SK-N-SH (cell line): ENCODE data around the gene SYTL4.

Experiments used
- CHD2 ChIP-seq: fragments of 150-350 bp; IDR thresholded peaks from 2 replicates; pipeline ENCODE4 v1.6.1; 2018; ENCODE audit warnings: low read length; ENCODE audit not compliant: partially characterized antibody
- CTCF ChIP-seq: fragments of 200-600 bp; sonication (generic); IDR thresholded peaks from 2 replicates; pipeline ENCODE4 v1.6.1; 2017; ENCODE audit warnings: antibody characterized with exemption, mild to moderate bottlenecking, moderate library complexity
- EP300 ChIP-seq, 2 experiments: IDR thresholded peaks; 2 replicates each; pipeline versions ENCODE4 v1.4.0 to v1.6.1; 2012; ENCODE audit warnings: borderline replicate concordance in 1 of 2, low read depth in 1 of 2, low read length in 1 of 2
- EZH2phosphoT487 ChIP-seq: fragments of 200-600 bp; sonication (generic); IDR thresholded peaks from 2 replicates; pipeline ENCODE4 v1.6.1; 2017; ENCODE audit warnings: low read depth, mixed run types, mild to moderate bottlenecking, antibody characterized with exemption, moderate library complexity, borderline replicate concordance
- IRF3 ChIP-seq: fragments of 150-350 bp; IDR thresholded peaks from 2 replicates; pipeline ENCODE4 v1.6.1; 2016; ENCODE audit warnings: mild to moderate bottlenecking, low read depth, low read length
- MAX ChIP-seq: IDR thresholded peaks from 2 replicates; pipeline ENCODE4 v1.4.0; 2012; ENCODE audit warnings: low read depth
- NRF1 ChIP-seq: IDR thresholded peaks from 2 replicates; pipeline ENCODE4 v1.6.1; 2012; ENCODE audit warnings: low read depth, mild to moderate bottlenecking, low read length
- PBX3 ChIP-seq: IDR thresholded peaks from 2 replicates; pipeline ENCODE4; 2012
- POLR2AphosphoS5 ChIP-seq: IDR thresholded peaks from 2 replicates; pipeline ENCODE4 v1.6.1; 2012; ENCODE audit warnings: low read depth, low read length
- RAD21 ChIP-seq: IDR thresholded peaks from 2 replicates; pipeline ENCODE4 v1.6.1; 2012; ENCODE audit warnings: mild to moderate bottlenecking, low read length
- REST ChIP-seq: IDR thresholded peaks from 2 replicates; pipeline ENCODE4 v1.6.1; 2012; ENCODE audit warnings: mild to moderate bottlenecking, low read depth, low read length, moderate library complexity
- RFX5 ChIP-seq: IDR thresholded peaks from 2 replicates; pipeline ENCODE4 v1.6.1; 2012; ENCODE audit warnings: mild to moderate bottlenecking, improper control_type of control experiment, low read length
- YY1 ChIP-seq: IDR thresholded peaks from 2 replicates; pipeline ENCODE4 v1.4.0; 2012; ENCODE audit warnings: low read depth, mild to moderate bottlenecking
- ZBTB33 ChIP-seq: IDR thresholded peaks from 2 replicates; pipeline ENCODE4 v1.4.0; 2012; ENCODE audit warnings: low read depth, borderline replicate concordance

GRCh38 chrX:100710816-100711215 lies 21.1 kb downstream of the SYTL4 start:
- no peak for TF ChIP-seq YY1
- TF ChIP-seq CTCF: no peak
- TF ChIP-seq EZH2phosphoT487: no peak
- no peak for TF ChIP-seq CHD2
- TF ChIP-seq POLR2AphosphoS5: no peak
- TF ChIP-seq RAD21: no peak
- no peak for TF ChIP-seq PBX3
- no peak for TF ChIP-seq RFX5
- no peak for TF ChIP-seq ZBTB33
- no peak for TF ChIP-seq MAX
- no peak for TF ChIP-seq REST
- no peak for TF ChIP-seq NRF1
- TF ChIP-seq IRF3: no peak
- no peak for TF ChIP-seq EP300 (IDR thresholded peaks at IDR 0.05; ENCODE audit: borderline replicate concordance in 1 of 2, low read depth in 1 of 2, low read length in 1 of 2)
